ENCODE measurements around the gene BYSL. TPM values are rescaled to one million over a fixed set of nuclear protein-coding genes. Genes with fewer than 3 reads are reported as not detected.
A peak's percentile ranks its signal among the peaks of the same experiment; 100 is the strongest.

The BYSL gene
- total and polyA plus RNA-seq, 9 of the 15 experiments (the other 6 are each of a cell fraction or from before 2014, with no cell fraction given): 22.2 to 92.3 (median 53.4) TPM

DNA sequence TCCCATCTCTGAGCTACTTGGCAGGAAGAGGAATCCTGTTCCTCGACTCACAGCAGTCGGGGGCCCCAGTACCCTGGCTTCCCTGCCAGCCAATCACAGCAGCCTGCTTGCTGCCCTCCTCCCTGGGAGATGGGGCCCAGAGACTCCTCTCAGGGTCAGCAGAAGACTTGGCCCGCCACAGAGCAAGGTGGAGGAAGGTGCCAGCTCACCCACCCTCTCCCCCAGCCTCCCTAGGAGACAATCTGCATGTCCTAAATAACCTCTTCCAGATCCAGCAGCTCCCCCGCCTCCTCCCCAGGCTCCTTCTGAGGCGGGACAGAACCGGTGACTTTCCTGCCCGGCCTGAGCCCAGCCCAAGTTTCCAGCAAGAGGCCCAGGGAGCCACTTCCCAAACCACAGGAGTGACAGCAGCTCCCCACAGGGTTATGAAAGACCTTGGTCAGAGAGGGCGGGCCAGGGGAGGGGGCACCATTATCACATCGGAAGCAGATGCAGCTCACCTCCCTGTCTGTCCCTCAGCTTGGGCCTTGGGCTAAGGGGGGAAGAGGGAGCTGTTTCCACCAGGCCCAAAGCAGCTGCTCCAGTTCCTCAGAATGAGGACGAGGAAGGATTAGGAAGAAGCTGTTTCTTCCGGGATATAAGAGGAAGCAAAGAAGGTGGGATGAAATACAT is 18.0 kb downstream of the BYSL start (continued):
- TF ChIP-seq, protein P1, sequence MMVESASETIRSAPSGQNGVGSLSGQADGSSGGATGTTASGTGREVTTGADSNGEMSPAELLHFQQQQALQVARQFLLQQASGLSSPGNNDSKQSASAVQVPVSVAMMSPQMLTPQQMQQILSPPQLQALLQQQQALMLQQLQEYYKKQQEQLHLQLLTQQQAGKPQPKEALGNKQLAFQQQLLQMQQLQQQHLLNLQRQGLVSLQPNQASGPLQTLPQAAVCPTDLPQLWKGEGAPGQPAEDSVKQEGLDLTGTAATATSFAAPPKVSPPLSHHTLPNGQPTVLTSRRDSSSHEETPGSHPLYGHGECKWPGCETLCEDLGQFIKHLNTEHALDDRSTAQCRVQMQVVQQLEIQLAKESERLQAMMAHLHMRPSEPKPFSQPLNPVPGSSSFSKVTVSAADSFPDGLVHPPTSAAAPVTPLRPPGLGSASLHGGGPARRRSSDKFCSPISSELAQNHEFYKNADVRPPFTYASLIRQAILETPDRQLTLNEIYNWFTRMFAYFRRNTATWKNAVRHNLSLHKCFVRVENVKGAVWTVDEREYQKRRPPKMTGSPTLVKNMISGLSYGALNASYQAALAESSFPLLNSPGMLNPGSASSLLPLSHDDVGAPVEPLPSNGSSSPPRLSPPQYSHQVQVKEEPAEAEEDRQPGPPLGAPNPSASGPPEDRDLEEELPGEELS (CRISPR knock-in tag; IDR thresholded peaks at IDR 0.05; ENCODE audit: borderline replicate concordance): no peak
- peak; percentile 62 for TF ChIP-seq POLR2G (IDR thresholded peaks at IDR 0.05; ENCODE audit: low read depth, low read length)
- TF ChIP-seq, protein P2, sequence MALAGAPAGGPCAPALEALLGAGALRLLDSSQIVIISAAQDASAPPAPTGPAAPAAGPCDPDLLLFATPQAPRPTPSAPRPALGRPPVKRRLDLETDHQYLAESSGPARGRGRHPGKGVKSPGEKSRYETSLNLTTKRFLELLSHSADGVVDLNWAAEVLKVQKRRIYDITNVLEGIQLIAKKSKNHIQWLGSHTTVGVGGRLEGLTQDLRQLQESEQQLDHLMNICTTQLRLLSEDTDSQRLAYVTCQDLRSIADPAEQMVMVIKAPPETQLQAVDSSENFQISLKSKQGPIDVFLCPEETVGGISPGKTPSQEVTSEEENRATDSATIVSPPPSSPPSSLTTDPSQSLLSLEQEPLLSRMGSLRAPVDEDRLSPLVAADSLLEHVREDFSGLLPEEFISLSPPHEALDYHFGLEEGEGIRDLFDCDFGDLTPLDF (CRISPR knock-in tag; IDR thresholded peaks at IDR 0.05): no peak
- TF ChIP-seq SRSF3 (IDR thresholded peaks at IDR 0.05; ENCODE audit: insufficient read depth, low read length): no peak
- no peak for TF ChIP-seq E2F3 (CRISPR knock-in tag; IDR thresholded peaks at IDR 0.05)
- TF ChIP-seq TBP (optimal IDR thresholded peaks at IDR 0.05; ENCODE audit: low read depth, low read length): peak; percentile 60
- no peak for TF ChIP-seq ZNF282 (CRISPR knock-in tag; IDR thresholded peaks at IDR 0.05)
- peak; percentile 22 for TF ChIP-seq SAP30 (IDR thresholded peaks at IDR 0.05; ENCODE audit: borderline replicate concordance, insufficient read depth, low read depth, low read length, poor library complexity, severe bottlenecking)
- TF ChIP-seq, protein P3, sequence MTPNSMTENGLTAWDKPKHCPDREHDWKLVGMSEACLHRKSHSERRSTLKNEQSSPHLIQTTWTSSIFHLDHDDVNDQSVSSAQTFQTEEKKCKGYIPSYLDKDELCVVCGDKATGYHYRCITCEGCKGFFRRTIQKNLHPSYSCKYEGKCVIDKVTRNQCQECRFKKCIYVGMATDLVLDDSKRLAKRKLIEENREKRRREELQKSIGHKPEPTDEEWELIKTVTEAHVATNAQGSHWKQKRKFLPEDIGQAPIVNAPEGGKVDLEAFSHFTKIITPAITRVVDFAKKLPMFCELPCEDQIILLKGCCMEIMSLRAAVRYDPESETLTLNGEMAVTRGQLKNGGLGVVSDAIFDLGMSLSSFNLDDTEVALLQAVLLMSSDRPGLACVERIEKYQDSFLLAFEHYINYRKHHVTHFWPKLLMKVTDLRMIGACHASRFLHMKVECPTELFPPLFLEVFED (CRISPR knock-in tag; conservative IDR thresholded peaks at IDR 0.05): peak; percentile 71; the same call in 1 of the 2 replicates
- no peak for TF ChIP-seq FIP1L1 (IDR thresholded peaks at IDR 0.05; ENCODE audit: low read depth, low read length, poor library complexity, severe bottlenecking)
- no peak for TF ChIP-seq ZNF316 (IDR thresholded peaks at IDR 0.05)
- TF ChIP-seq ZNF445 (CRISPR knock-in tag; IDR thresholded peaks at IDR 0.05; ENCODE audit: low read depth): no peak
- no peak for TF ChIP-seq CHD2 (IDR thresholded peaks at IDR 0.05; ENCODE audit: low read depth, low read length)
